Activated CD8-positive, alpha-beta memory T cell treated with anti-CD3 and anti-CD28 coated beads, Interleukin-2, amount 50 U/mL, for 24 hours (primary cell): ENCODE data around the gene FGFRL1.
A peak's percentile ranks its signal among the peaks of the same experiment; 100 is the strongest.

Source experiments
- DNase-seq: peaks from one replicate; pipeline ENCODE4 v3.0.0-alpha.2; 2020; ENCODE audit errors: extremely low read depth

FGFRL1 gene, protein sequence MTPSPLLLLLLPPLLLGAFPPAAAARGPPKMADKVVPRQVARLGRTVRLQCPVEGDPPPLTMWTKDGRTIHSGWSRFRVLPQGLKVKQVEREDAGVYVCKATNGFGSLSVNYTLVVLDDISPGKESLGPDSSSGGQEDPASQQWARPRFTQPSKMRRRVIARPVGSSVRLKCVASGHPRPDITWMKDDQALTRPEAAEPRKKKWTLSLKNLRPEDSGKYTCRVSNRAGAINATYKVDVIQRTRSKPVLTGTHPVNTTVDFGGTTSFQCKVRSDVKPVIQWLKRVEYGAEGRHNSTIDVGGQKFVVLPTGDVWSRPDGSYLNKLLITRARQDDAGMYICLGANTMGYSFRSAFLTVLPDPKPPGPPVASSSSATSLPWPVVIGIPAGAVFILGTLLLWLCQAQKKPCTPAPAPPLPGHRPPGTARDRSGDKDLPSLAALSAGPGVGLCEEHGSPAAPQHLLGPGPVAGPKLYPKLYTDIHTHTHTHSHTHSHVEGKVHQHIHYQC

DNA sequence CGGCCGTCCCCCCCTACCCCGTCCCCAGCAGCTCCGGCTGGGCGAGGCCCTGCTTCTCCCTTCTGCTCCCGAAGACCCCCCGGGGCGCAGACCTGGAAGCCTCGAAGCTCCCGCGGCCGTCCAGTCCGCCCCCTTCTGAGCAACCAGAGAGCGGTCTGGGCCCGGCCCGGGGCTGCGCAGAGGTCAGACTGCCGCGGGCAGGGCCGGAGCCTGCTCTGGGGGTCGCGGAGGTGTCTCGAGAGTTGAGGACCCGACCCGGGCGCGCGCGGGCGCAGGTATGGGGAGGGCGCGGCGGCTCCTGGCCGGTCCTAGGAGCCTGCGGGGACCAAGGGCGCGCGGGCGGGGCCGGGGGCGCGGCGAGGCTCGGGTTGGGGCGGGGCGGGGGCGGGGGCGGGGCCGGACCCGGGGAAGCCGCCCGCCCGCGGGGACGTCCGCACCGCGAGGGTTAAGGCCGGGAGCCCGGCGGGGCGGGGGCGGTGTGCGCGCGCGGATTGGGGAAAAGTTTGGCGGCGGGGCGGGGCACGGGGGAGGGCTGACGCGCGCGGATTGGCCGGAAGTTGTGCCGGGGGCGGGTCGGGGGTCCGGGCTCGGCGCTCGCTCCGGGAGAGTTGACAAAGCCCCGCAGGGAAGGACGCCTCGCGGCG, at the start of gene FGFRL1:
TSS of gene FGFRL1 (plus strand) at position 605 of the 644 bp plus-strand sequence. CDS start 860 bp downstream, outside the sequence.
- DNase-seq: peak; percentile 77

- DNase-seq: no peak
Observed at GRCh38 chr4:962231-963208, 48.9 kb upstream of the FGFRL1 start.

DNA sequence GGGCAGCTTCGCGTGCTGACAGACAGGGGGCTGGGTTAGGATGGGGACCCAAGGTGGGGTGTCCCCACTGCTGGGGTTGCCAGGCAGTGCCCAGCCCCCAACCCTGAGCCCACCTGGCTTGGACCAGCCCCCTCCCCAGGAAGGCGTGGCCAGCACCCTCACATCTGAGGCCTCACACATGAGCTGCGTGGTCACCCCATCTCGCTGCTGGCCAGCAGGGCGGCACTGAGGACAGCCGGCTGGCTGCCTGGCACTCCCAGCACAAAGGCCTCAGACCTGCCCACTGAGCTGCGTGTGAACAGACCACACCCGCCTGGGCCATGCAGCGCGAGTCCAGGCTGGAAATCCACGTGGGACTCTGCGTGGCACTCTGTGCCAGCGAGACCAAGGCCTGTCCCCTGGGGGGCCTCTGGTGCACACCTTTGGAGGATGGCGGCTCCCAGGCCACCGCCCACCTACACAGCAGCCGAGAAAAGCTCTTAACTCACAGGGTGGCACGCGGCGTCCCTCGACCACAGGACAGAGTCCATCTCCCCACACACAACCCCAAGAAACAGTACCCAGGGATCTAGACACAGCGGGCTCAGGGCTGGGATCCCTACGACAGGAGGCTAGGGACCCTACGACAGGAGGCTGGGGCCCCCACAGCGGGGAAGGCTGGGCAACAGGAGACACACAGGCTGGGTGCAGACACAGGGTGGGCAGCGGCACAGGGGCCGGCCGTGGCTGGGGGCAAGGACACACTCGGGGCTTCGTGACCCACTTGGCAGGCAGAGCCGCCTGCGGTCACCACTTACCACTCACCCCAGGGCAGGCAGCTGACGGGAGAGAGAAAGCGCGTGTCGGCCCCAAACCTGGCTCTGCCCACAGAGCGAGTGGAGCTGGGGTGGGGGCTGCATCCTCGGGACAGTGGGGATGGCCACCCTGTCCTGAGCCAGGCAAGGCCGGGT, 47.9 kb upstream of the FGFRL1 start:
- DNase-seq: no peak

DNA sequence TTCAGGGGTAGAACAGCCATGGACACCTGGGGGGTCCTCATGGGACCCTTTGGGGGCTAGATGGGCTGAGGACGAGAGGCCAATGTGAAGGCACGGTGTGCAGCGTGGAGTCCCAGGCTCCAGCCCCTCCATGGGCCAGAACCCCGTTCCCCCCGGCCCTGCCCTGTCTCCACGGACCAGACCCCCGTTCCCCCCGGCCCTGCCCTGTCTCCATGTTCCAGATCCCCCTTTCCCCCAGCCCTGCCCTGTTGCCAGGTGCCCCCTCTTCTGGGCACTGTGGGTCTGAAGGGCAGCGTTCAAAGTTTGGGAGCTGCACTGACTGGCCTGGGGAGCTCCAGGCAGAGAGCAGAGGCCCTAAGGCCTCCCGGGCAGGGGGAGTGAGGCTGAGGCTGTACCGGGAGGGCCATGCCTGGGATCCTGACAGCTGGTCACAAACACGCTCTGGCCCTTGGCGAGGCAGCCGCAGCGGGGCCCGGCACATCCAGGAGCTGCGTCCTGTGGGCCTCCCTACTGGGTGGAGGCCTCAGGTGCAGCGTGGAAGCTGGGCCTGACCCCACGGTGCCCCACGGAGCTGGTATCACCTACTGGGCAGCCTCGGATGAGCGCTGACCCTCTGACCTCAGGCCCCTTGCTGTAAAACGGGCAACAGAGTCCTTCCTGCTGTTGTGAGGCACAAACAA, 46.9 kb upstream of the FGFRL1 start:
- DNase-seq: no peak

DNA sequence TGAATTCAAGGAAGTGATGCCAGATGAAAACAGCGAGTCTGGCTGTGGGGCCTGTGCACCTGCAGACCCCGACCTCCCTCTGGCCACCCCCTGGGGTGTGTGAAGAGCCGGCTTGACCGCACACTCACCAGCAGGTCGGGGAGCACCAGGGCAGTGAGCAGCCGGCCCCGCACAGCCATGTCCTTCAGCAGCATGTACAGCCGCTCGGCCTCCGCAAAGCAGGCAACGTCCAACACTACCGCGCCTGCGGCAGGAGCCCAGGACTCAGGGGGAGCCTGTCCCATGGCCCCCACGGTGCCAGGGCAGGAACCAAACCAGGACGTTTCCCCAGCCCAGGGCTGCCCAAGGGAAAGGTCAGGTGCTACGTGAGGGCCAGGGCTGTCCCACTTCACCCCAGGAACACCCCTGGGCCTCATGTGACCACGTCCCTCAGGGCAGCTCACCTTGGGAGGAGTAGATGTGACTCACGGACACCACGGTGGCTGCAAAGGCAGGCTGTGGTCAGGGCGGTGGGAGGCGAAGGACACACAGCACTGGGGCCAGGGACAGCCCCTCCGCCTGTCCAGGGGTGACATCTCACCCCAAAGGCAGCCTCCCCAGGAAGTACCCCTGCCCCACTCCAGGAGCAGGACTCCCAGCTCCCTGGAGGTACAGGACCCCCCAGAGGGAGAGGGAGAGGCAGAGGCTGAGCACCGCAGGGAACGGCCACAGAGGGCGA, 46.2 kb upstream of the FGFRL1 start:
- no peak for DNase-seq

DNA sequence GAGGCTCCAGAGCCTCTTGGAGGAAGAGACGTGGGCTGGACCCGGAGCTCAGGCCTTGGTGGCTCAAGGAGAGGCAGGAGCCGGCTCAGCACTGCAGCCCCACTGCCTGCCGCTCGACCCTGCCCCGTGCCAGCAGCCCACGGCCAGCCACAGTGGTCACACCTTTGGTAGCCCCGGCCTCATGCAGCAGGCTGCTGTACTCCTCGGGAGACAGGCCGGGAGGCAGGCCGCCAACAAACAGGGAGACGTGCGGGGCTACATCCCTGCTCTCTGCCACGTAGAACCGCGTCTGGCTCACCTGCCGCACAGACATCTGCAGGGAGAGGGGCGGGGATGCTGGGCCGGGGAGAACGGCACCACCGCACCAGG, 45.7 kb upstream of the FGFRL1 start:
- DNase-seq: no peak

GRCh38 chr4:966266-967112, 44.9 kb upstream of the FGFRL1 start:
- DNase-seq: no peak

DNA sequence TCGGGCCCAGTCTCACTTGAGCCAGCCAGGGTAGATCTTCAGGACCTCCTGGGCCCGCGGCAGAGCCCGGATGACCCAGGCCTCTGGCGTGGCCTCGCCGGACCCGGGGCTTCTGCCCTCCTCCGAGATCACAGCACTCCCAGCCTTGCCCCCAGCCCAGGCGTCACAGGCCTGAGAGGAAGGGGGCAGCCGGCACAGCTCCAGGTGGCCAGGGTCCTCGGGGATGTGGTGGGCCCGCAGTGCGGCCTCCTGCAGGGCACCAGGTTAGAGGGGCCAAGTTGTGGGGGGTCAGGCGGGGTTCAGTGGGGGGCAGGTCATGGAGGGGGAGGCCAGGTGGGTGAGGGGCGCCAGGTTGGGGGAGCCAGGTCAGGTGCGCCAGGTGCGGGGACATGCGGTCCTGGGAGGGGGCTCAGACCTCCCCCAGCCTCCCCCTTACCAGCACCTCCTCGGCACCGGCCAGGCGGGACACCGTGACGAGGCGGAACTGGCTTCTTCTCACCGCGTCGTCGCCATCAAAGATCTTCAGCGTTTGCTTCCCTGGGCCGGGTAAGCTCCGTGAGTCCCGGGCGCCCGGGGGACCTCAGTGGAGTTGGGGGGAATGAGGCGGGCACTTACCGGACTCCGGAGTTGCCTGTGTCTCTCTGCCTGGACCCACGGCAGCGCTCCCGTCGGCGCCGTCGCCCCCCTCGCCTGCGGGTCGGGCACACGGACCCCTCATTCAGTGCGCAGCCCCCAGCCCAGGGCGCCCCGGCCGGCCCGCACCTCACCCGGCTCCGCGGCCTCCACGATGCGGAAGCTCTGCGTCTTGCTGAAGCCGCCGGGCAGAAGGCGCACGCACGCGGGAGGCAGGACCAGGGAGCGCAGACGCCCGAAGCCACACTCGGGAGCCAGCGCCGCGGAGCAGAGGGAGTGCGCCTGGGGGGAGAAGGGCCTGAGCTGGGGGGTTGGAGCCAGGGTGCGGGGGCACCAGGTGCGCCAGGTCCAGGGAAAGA, 44.0 kb upstream of the FGFRL1 start:
- DNase-seq: no peak

DNA sequence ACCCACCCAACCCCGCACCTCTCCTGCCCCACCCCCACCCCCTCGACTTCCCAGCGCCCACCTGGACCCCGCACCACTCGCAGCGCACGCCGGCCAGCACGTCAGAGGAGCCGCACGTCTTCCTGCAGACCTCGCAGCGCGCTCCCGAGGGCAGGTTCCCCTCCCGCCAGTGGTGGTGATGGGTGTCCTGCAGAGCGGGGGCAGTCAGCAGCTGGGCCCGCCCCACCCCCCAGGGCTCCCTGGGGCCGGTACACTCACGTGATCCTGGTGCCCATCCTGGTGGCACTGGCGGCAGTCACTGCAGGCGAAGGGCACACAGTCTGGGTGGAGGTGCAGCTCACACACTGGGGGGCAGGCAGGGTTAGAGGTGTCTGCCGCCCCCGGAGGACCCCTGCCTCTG, 43.2 kb upstream of the FGFRL1 start:
- DNase-seq: no peak

- DNase-seq: no peak
Observed at GRCh38 chr4:968621-969394, 42.6 kb upstream of the FGFRL1 start.

GRCh38 chr4:970046-970745, 41.2 kb upstream of the FGFRL1 start:
- no peak for DNase-seq

DNA sequence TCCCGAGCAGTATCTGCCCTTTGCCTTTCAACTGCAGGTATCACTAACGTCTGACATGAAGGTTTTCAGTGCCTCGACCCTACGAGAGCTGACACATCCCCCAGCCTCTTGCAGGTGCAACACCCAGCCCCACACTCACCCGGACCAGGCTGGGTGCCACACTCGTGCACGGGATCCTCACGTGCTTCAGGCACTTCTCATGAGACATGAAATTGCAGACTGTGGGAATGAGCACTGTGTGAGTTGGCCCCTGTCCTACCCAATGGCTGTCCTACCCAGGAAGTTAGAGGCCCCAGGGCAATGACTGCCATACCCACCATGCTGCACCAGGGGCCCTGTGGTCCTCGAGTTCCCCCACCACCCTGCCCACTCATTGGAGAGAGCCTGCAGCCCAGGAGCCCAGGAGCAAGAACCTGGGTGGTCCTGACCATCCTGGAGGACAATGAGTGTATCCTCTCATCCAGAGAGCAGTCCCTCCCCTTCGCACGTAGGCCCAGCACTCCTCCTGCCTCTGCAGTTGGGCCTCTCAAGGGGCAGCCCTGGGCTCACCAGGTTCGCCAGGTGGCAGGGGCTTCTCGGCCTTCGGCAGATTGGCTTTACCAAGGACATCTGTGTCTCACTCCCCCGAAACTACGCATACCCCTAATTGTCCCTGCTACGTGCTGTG, 40.4 kb upstream of the FGFRL1 start:
- DNase-seq: no peak

GRCh38 chr4:971666-972500, 39.5 kb upstream of the FGFRL1 start:
- no peak for DNase-seq

DNA sequence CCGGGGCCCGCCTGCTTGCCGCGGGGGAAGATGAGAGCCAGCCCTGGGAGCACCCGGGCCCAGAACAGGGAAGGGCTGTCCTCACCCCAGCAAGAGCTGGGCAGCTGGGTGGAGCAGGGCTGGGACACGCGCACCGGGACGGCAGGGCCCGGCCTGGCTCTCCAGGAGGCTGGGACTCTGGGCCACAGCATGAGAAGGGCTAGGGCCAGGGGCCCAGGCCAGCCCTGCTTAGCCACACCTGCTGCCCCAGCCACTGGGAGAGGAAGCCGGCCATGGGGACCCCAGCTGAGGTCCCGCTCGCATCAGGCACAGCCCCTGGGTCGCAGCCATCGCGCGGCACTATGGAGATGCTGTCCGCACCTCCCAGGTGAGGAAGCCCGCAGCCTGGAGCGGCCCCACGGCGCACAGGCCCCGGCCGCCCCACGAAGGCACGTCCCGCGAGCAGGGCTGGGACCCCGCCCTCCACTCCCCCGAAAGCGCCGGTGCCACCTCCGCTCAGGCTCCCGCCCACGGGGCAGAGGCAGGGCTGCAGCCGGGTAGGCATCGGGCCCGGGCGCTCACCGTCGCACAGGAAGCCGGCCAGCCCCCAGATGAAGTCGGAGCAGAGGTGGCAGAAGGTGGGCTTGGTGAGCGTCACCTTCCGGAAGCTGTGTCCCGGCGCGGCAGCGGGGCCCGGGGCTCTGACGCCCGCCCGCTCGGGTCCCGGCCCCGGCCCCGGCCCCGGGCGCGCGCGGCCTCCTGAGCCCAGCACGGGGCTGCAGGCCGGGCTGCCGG, 38.6 kb upstream of the FGFRL1 start:
- no peak for DNase-seq
